HepG2 (cell line): ENCODE results near the gene SBK1. TPM values are rescaled to one million over a fixed set of nuclear protein-coding genes. Genes with fewer than 3 reads are reported as not detected.
"Not testable (repeated sequence)": the region's sequence is repeated elsewhere in the genome, so short reads cannot be mapped to it uniquely, and the experiment has no call there.

ENCODE experiments used
- ATAC-seq: fragments of 200-7000 bp; cut with Tn5 transposase; 3 replicates; pipeline ENCODE4 v1.9.1; 2020; ENCODE audit warnings: mild to moderate bottlenecking, moderate library complexity
- BruUV-seq: library from RNA; stranded (reverse); fragments of 400-500 nt; replicated peaks from 2 replicates; lab custom pipeline; 2021; lab: Mats Ljungman, UMichigan
- CTCF ChIA-PET: fragments of 300-600 bp; formaldehyde crosslinking; extraction: SDS; loops from one replicate; lab custom pipeline; 2021; ENCODE audit warnings: low total read pairs, inconsistent platforms, low intra/inter-chr PET ratio; lab: Yijun Ruan, JAX
- POLR2A ChIA-PET: fragments of 350-600 bp; sonication (Branson Sonifier 250); formaldehyde crosslinking; loops from one replicate; lab custom pipeline; 2020; ENCODE audit warnings: antibody characterized with exemption, inconsistent platforms; lab: Yijun Ruan, JAX
- DNase-seq: peaks from one replicate; pipeline ENCODE4 v3.0.0-alpha.2; 2015; ENCODE audit warnings: low spot score
- FAIRE-seq: peaks from 3 replicates; lab custom pipeline; 2011; peaks lifted over from hg19 to GRCh38; lab: Jason Lieb, UNC
- H2AFZ ChIP-seq: one replicate; pipeline ENCODE4 v1.6.1; 2011; ENCODE audit warnings: low read length, inconsistent platforms
- H3K27ac ChIP-seq: fragments of 300-600 bp; 3 replicates; pipeline ENCODE4 v1.8.0; 2011; ENCODE audit warnings: mixed run types, mild to moderate bottlenecking, mixed read lengths, low read length, inconsistent platforms; ENCODE audit not compliant: insufficient read depth; ENCODE audit errors: extremely low read length
- H3K27me3 ChIP-seq, 2 experiments: fragments of 200-600 bp in 1 of 2; 2 replicates in 1 of 2; 3 replicates in 1 of 2; pipeline versions ENCODE4 v1.6.0 to v1.8.0; 2011; ENCODE audit warnings: low read length in 2 of 2, mild to moderate bottlenecking in 2 of 2, moderate library complexity in 2 of 2, inconsistent platforms in 1 of 2; ENCODE audit not compliant: insufficient read depth in 2 of 2, control insufficient read depth in 1 of 2
- H3K36me3 ChIP-seq, 2 experiments: fragments of 200-600 bp in 1 of 2; replicated peaks in 1 of 2; 2 replicates in 1 of 2; 3 replicates in 1 of 2; pipeline versions ENCODE4 v1.5.1 to v1.8.0; 2011; ENCODE audit warnings: low read length in 2 of 2, inconsistent platforms in 1 of 2; ENCODE audit not compliant: insufficient read depth in 2 of 2, control insufficient read depth in 1 of 2
- H3K4me1 ChIP-seq: 2 replicates; pipeline ENCODE4 v1.5.1; 2012; ENCODE audit warnings: low read length, inconsistent platforms; ENCODE audit not compliant: insufficient read depth
- H3K4me2 ChIP-seq: 2 replicates; pipeline ENCODE4 v1.6.0; 2011; ENCODE audit warnings: low read depth, low read length, inconsistent platforms
- H3K4me3 ChIP-seq, 3 experiments: fragments of 200-600 bp in 1 of 3; sonication (generic), shearing (Covaris generic) in 1 of 3; replicated peaks in 1 of 3; 2 replicates each; pipeline ENCODE4 v1.5.1; 2011 to 2016; ENCODE audit warnings: low read length in 3 of 3, inconsistent platforms in 2 of 3, low read depth in 2 of 3, mild to moderate bottlenecking in 2 of 3, control low read depth in 1 of 3, mixed read lengths in 1 of 3; ENCODE audit not compliant: insufficient read depth in 1 of 3
- H3K79me2 ChIP-seq: one replicate; pipeline ENCODE4 v1.6.1; 2011; ENCODE audit warnings: low read length, inconsistent platforms; ENCODE audit not compliant: insufficient read depth
- H3K9ac ChIP-seq: 2 replicates; pipeline ENCODE4 v1.6.0; 2011; ENCODE audit warnings: mild to moderate bottlenecking, low read depth, low read length, inconsistent platforms; ENCODE audit not compliant: insufficient read depth
- H3K9me3 ChIP-seq: 2 replicates; pipeline ENCODE4 v1.5.1; 2012; ENCODE audit warnings: mild to moderate bottlenecking, low read length
- H4K20me1 ChIP-seq: 2 replicates; pipeline ENCODE4 v1.6.0; 2011; ENCODE audit warnings: inconsistent platforms, mild to moderate bottlenecking, low read length, moderate library complexity; ENCODE audit not compliant: insufficient read depth
- WGBS: methylation state at CpG from one replicate; pipeline ENCODE4 v1.1.6; 2017; ENCODE audit warnings: low lambda C conversion rate; 5-methylcytosine and 5-hydroxymethylcytosine counted together
- in situ Hi-C: cut with HindIII; loops from 2 replicates; pipeline ENCODE4 v1.10.0; 2017; ENCODE audit warnings: low pct_unique_long_range_greater_than_20kb; ENCODE audit not compliant: extremely low pct_ligation_motif_present
- intact Hi-C: fragments of 100-400 bp; cut with micrococcal nuclease; formaldehyde crosslinking; loops from one replicate; pipeline ENCODE4 v1.10.0; 2022; ENCODE audit not compliant: unreplicated experiment
- polyA plus RNA-seq, 8 experiments: library from polyadenylated mRNA; depleted of rRNA in 3 of 8; stranded (reverse) in 7 of 8; unstranded in 1 of 8; fragments of >200 nt; fragmentation: Illumina TruSeq in 4 of 8; extraction: Trizol in 4 of 8; gene quantifications; 2 replicates each; pipeline versions ENCODE4 v1.2.1 to v1.2.3, GENCODE V29; 2011 to 2016; ENCODE audit warnings: low read depth in 4 of 8, missing spikeins in 1 of 8, mixed read lengths in 1 of 8; ENCODE audit not compliant: insufficient read depth in 1 of 8
- total RNA-seq, 5 experiments: library from RNA; depleted of rRNA; stranded (reverse); fragments of >200 nt; fragmentation: Illumina TruSeq; extraction: Trizol; gene quantifications; 2 replicates each; pipeline ENCODE4 v1.2.3, GENCODE V29; 2016; ENCODE audit warnings: low read depth in 1 of 5

The SBK1 gene
- total and polyA plus RNA-seq, 2 of the 13 experiments (the other 11 are each of a cell fraction or from before 2014, with no cell fraction given): 0.15 to 0.17 TPM

DNA sequence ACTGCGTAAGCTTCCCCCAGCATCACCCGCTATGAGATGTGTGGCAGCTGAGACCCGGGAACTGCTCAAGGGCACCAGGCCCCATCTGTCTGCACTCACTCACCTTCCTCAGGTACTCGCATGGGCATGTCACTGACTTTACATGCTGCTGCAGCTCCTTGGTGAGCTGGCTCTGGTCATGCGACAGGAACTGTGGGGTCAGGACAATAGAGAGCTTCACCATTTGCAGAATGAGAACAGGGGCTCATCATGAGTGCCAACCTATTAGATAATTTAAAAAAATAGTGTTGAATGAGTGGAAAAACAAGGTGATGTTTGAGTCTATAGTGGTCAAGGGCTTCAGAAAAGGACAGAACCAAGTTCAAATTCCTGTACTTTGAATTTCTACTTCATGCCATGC is 70.3 kb downstream of the SBK1 start:
- H3K4me2 ChIP-seq, H3K36me3 ChIP-seq, intact Hi-C loops, H3K4me1 ChIP-seq, H3K9me3 ChIP-seq, H4K20me1 ChIP-seq, H3K4me3 ChIP-seq, ATAC-seq, H3K27me3 ChIP-seq, BruUV-seq, DNase-seq, H3K9ac ChIP-seq, H3K79me2 ChIP-seq, H2AFZ ChIP-seq, POLR2A ChIA-PET, FAIRE-seq, H3K27ac ChIP-seq, CTCF ChIA-PET, in situ Hi-C loops: not testable (repeated sequence)
- 97% methylated on average over 2 of the region's 5 CpGs for WGBS

DNA sequence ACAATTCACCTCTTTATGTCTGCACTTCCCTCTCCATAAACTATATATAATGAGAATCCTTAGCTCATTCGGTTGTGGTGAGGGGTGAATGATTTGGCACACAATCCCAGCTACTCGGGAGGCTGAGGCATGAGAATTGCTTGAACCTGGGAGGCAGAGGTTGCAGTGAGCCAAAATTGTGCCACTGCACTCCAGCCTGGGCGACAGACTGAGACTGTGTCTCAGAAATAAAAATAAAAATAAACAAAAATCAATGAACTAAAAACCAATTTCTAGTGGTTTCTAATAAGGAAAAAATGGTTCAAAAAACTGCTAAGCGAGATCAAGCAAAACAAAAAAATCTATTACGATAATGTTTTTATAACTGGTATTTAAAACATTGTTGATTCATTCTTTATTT is 71.1 kb downstream of the SBK1 start, which contains the start of gene NPIPB6:
TSS of gene NPIPB6 (minus strand) at position 101 of the 400 bp plus-strand sequence. CDS start 686 bp downstream, outside the sequence.
- POLR2A ChIA-PET, CTCF ChIA-PET, BruUV-seq, H2AFZ ChIP-seq, H4K20me1 ChIP-seq, H3K27me3 ChIP-seq, H3K4me3 ChIP-seq, H3K9ac ChIP-seq, ATAC-seq, FAIRE-seq, H3K9me3 ChIP-seq, H3K36me3 ChIP-seq, H3K4me2 ChIP-seq, H3K4me1 ChIP-seq, in situ Hi-C loops, intact Hi-C loops, DNase-seq, H3K27ac ChIP-seq, H3K79me2 ChIP-seq: not testable (repeated sequence)
- no CpG with 5 or more reads among the region's 5 CpGs for WGBS
